Loucy (cell line): Measurements from ENCODE around the gene OSM.

ENCODE experiments used
- H2AFZ ChIP-seq: fragments of 200-600 bp; sonication (generic); 2 replicates; pipeline ENCODE4 v1.6.0; 2016; ENCODE audit warnings: antibody characterized with exemption, mild to moderate bottlenecking, low read length, moderate library complexity
- H3F3A ChIP-seq: fragments of 200-600 bp; 2 replicates; pipeline ENCODE4 v1.6.0; 2016; ENCODE audit warnings: antibody characterized with exemption, low read depth, mild to moderate bottlenecking
- H3K27me3 ChIP-seq: fragments of 200-600 bp; sonication (generic); 2 replicates; pipeline ENCODE4 v1.6.1; 2014; ENCODE audit warnings: low read length, mild to moderate bottlenecking; ENCODE audit not compliant: insufficient read depth, poor library complexity, severe bottlenecking
- H3K36me3 ChIP-seq: fragments of 200-600 bp; sonication (generic); 2 replicates; pipeline ENCODE4 v1.6.1; 2016; ENCODE audit warnings: low read length; ENCODE audit not compliant: insufficient read depth
- H3K4me1 ChIP-seq: fragments of 200-600 bp; sonication (generic); 2 replicates; pipeline ENCODE4 v1.5.1; 2014; ENCODE audit warnings: low read length, mild to moderate bottlenecking; ENCODE audit not compliant: insufficient read depth, poor library complexity, severe bottlenecking
- H3K4me2 ChIP-seq: fragments of 200-600 bp; sonication (generic); 2 replicates; pipeline ENCODE4 v1.6.0; 2014; ENCODE audit warnings: antibody characterized with exemption, low read length, low read depth, mild to moderate bottlenecking; ENCODE audit not compliant: poor library complexity, severe bottlenecking
- H3K4me3 ChIP-seq: fragments of 200-600 bp; sonication (generic); 2 replicates; pipeline ENCODE4 v1.5.1; 2014; ENCODE audit warnings: low read length, mild to moderate bottlenecking, mixed read lengths; ENCODE audit not compliant: poor library complexity, severe bottlenecking
- H3K79me2 ChIP-seq: fragments of 200-600 bp; sonication (generic); 2 replicates; pipeline ENCODE4 v1.6.1; 2014; ENCODE audit warnings: low read length; ENCODE audit not compliant: insufficient read depth
- H3K9ac ChIP-seq: fragments of 200-600 bp; sonication (generic); 2 replicates; pipeline ENCODE4 v1.6.0; 2014; ENCODE audit warnings: mild to moderate bottlenecking, low read depth, low read length, moderate library complexity; ENCODE audit not compliant: poor library complexity, severe bottlenecking
- H3K9me2 ChIP-seq: fragments of 200-600 bp; sonication (generic); replicated peaks from 2 replicates; pipeline ENCODE4 v1.6.1; 2016; ENCODE audit warnings: low read depth, low read length, mixed read lengths
- H3K9me3 ChIP-seq: fragments of 200-600 bp; sonication (generic); 2 replicates; pipeline ENCODE4 v1.6.1; 2014; ENCODE audit warnings: mild to moderate bottlenecking, antibody characterized with exemption, low read length, low read depth; ENCODE audit not compliant: insufficient read depth
- H4K20me1 ChIP-seq: fragments of 200-600 bp; sonication (generic); 2 replicates; pipeline ENCODE4 v1.6.0; 2014; ENCODE audit warnings: antibody characterized with exemption, low read length, mild to moderate bottlenecking; ENCODE audit not compliant: insufficient read depth, poor library complexity, severe bottlenecking
- CTCF ChIP-seq: fragments of 200-600 bp; sonication (generic); conservative IDR thresholded peaks from 2 replicates; pipeline ENCODE4 v1.5.1; 2014; ENCODE audit warnings: mild to moderate bottlenecking, antibody characterized with exemption, low read length
- EZH2phosphoT487 ChIP-seq: fragments of 200-600 bp; IDR thresholded peaks from 2 replicates; pipeline ENCODE4 v1.6.1; 2018; ENCODE audit warnings: antibody characterized with exemption, mild to moderate bottlenecking, moderate library complexity, borderline replicate concordance

OSM gene

GRCh38 chr22:30238661-30239487 is 27.8 kb downstream of the OSM start:
- Histone ChIP-seq H3K36me3 (no peaks in the 10 kb centered on the region), H4K20me1 (no peaks in the 10 kb centered on the region), H3F3A (no peaks in the 10 kb centered on the region), H3K27me3 (no peaks in the 10 kb centered on the region), H3K4me2 (no peak overlapping the region), H3K9me2 (no peaks in the 10 kb centered on the region), H3K4me1 (peaks cover 19% of the 10 kb centered on the region), H3K9me3 (no peaks in the 10 kb centered on the region), H2AFZ (no peak overlapping the region), H3K79me2 (no peaks in the 10 kb centered on the region), H3K4me3 (no peak overlapping the region), H3K9ac (no peak overlapping the region)
- TF ChIP-seq EZH2phosphoT487 (no peak), CTCF (no peak)

GRCh38 chr22:30238136-30238535 is 28.5 kb downstream of the OSM start:
- H3K79me2 ChIP-seq: no peaks in the 10 kb centered on the region
- no peak overlapping the region for H3K4me3 ChIP-seq
- H3F3A ChIP-seq: no peaks in the 10 kb centered on the region
- H3K9ac ChIP-seq: no peak overlapping the region
- H3K36me3 ChIP-seq: no peaks in the 10 kb centered on the region
- H3K4me1 ChIP-seq: peaks cover 19% of the 10 kb centered on the region
- H3K9me2 ChIP-seq: no peaks in the 10 kb centered on the region
- no peaks in the 10 kb centered on the region for H4K20me1 ChIP-seq
- TF ChIP-seq EZH2phosphoT487 (no peak), CTCF (no peak)
- H2AFZ ChIP-seq: no peak overlapping the region
- no peak overlapping the region for H3K4me2 ChIP-seq
- H3K27me3 ChIP-seq: no peaks in the 10 kb centered on the region
- H3K9me3 ChIP-seq: no peaks in the 10 kb centered on the region

- H3K4me2 ChIP-seq: no peak overlapping the region
- H3K4me1 ChIP-seq: peaks cover 19% of the 10 kb centered on the region
- TF ChIP-seq EZH2phosphoT487 (no peak), CTCF (no peak)
- no peaks in the 10 kb centered on the region for H3K79me2 ChIP-seq
- no peaks in the 10 kb centered on the region for H4K20me1 ChIP-seq
- H3K9ac ChIP-seq: no peak overlapping the region
- no peaks in the 10 kb centered on the region for H3K9me3 ChIP-seq
- no peak overlapping the region for H3K4me3 ChIP-seq
- H3K36me3 ChIP-seq: no peaks in the 10 kb centered on the region
- no peaks in the 10 kb centered on the region for H3F3A ChIP-seq
- no peak overlapping the region for H2AFZ ChIP-seq
- H3K27me3 ChIP-seq: no peaks in the 10 kb centered on the region
- H3K9me2 ChIP-seq: no peaks in the 10 kb centered on the region
These were observed 29.8 kb downstream of the OSM start for GRCh38 chr22:30236875-30237274.
